GM20431 (cell line): ENCODE data around the gene SIRT3.
"Not testable (repeated sequence)": the region's sequence is repeated elsewhere in the genome, so short reads cannot be mapped to it uniquely, and the experiment has no call there.

Source experiments
- in situ Hi-C: fragments of 300-500 bp; cut with MseI, MboI; formaldehyde crosslinking; loops from one replicate; pipeline ENCODE4 v1.15.0; 2020; ENCODE audit warnings: low sequenced_read_pairs; ENCODE audit not compliant: unreplicated experiment

SIRT3 gene

DNA sequence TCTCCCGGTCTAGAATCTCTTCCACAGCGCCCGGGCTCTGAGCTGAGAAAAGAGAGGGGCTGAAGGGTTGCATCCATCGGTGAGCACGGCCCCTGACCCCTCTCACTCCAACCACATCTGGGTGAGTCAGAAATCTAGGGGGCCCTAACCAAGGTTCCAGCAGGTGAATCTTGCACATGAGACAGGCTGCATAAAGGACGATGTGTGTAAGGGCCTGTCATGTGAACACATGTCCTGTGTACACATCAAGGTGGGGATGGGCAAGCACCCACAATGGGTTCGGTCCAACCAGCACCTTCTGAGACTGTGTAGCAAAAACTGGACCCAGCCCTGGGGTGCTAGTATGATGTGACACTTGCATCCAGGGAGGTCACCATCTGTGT lies 30.1 kb downstream of the SIRT3 start:
- in situ Hi-C loops, result no loop called here

DNA sequence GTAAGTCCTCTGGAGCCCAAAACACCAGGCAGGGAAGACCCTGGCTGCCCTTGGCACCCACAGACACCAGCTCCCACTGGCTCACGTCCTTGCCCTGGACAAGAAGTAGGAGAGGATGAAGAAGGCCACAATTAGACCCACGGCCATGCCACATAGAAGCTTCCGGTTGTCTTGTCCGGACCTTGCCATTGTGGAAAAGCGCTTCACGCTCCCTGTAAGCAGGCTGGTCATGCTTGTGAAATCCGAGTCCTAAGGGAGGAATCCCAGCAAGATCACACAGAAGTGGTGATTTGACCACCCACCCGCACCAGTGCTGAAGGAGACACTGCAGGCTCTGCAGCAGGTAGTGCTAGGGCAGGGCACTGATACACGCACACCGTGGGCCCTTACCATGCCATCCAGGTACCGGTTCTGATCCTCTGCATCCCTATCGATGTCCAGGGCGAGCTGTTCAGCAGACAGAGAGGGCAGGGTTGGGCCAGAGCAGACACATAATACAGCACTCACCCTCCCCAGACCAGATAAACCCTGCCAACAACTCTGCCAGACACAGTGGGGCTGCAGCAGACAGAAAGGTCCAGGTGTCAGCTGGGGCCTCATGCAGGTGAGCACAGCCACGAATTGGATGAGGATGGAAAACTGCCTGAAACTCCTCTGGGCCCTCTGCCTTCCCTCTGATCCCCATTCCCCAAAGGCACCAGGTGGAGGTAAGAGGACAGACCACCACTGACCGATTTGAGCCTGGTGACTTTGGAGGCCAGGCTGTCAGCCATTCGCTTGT lies 30.7 kb downstream of the SIRT3 start:
- in situ Hi-C loops, result no loop called here

DNA sequence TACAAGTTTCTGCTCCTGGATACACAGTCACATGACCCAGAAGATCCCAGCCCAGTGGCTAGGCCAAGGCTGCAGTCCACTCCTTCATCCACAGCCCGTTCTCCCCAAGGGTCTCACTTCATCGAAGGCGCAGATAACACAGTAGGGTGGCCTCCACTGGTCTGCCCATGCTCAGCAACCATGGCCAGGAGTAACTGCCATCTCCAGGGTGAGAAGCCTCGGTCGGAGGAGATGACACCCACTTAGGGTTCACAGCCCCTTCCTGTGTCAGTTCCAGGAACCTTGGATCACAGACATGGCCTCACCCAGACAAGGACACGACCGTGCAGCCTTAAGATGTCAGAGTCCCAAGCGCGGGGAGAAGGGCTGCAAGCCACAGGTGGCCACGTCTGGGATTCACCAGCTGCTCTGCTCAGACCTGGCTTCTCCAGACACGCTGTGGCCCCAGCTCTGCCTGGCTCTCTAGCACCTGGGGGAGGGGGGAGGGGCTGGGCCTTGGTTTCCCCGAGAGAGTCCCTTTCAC lies 31.5 kb downstream of the SIRT3 start:
- in situ Hi-C loops, result no loop called here

DNA sequence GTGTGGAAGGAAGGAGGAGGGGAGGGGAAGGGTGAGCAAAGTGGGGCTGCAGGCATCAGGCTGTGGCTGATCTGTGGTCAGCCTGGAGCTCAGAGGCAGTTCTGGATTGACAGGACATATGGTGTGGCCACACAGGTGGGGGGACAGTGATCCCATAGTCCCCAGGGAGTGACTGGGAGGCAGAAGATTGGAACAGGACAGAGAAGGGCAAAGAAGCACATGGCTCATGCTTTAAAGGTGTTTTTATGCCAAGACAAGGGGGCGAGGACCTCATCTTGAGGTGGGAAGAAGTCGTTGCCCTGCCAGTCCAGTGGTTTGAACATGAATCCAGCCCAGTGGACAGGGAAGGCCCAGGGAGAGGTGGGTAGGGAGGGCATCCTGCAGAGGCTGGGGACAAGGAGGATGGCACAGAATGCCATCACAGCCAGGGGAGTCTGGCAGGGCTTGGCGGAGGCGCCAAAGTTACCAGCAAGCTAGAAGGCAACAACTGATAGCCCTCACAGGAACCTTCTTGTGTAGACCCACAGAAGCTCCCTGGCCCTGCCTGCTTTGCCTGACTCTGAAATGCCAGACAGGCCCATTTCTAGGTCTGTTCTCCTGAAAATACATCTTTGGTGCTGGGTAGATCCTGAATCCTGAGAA lies 32.1 kb downstream of the SIRT3 start:
- in situ Hi-C loops, result no loop called here

DNA sequence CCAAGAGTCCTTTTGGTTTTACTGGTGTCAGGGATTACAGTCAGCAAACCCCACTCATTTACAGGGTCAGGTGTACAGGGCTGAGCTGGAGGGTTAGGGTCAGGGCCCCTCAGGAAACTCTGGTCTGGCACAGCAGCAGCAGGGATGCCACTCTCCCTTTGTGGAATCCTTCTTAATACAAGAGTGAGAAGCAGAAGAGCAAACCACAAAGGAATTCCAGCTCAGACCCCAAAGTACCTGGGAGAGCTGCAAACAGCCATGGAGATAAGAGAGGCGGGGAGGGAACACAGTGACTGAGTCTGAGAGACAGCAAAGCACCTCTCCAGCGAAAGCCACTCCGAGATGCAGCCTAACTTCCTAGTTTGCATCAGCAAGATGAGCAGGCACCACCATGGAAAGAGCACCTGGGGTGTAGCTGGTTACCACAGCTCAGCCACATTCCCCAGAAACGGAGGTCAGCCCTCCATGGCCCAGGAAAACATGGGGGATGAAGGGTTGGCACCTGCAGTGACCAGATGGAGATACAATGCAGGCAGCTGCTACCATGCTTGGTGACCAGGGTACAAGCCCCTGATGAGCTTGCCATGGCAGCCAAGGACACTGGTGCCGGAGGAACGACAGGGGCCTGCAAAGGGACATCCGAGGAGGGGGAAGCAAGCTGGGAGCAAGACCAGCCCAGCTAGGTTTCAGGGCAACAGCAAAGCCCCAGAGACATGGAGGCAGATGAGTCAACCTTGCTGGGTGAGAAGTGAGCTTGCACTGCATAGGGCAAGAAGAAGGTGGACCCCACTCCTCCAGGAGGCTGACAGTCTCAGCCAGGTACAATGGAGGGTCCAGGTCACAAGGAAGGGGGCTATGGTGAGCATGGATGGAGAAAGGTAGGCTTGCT lies 32.8 kb downstream of the SIRT3 start:
- in situ Hi-C loops, result no loop called here

DNA sequence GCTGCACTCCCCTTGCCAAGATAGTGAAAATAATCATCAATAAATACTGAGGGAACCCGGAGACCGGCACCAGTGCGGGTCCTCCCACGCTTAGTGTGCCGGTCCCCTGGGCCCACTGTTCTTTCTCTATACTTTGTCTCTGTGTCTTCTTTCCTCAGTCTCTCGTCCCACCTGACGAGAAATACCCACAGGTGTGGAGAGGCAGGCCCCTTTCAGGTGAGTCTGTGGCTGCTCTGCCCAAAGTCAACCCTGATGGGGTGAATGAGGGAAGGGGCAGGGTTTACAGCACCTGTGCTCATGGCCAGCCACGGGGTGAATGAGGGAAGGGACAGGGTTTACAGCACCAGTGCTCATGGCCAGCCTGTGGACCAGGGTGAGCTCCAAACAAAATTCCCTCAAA lies 33.7 kb downstream of the SIRT3 start:
- in situ Hi-C loops, result no loop called here

DNA sequence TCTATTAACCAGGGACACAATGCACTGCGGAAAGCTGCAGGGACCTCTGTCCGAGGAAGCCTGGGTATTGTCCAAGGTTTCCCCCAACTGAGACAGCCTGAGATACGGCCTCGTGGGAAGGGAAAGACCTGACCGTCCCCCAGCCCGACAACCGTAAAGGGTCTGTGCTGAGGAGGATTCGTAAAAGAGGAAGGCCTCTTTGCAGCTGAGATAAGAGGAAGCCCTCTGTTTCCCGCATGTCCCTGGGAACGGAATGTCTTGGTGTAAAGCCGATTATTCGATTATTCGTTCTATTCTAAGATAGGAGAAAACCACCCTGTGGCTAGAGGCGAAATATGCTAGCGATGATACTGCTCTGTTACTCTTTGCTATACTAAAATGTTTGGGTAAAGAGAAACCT lies 34.2 kb downstream of the SIRT3 start:
- in situ Hi-C loops, result no loop called here

DNA sequence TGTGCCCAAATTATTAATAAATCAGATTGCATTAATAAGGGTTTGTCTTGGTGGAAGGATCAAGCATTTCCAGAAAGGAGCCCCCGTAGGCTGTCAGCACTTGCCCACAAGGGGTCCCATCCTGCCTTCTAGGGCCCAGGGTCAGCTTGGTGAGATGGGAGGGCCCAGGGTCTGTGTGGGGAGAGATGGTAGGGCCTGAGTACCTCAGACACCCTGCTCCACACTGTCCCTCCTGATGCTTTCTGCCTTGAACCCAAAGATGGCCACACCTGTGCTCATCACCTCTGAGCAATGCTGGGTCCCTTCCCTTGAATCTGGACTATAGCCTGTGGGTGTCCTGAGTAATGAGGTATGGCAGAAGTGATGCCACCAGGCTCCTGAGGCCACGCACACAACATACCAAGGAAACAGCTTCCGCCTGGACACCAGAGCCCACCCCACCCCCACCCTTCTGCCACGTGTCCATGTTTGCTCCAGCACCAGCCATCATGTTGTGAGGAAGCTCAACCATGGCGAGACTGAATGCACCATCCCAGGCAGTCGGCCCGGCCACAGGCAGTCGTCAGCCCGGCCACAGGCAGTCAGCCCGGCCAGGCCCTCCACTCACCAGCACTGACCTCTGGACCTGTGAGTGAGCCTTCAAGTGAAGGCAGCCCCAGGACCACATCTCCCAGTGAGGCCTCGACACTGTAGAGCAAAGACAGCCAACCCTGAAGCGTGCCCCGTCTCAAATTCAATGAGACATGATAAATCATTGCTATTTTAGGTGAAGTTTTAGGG lies 35.7 kb downstream of the SIRT3 start:
- in situ Hi-C loops, result no loop called here

DNA sequence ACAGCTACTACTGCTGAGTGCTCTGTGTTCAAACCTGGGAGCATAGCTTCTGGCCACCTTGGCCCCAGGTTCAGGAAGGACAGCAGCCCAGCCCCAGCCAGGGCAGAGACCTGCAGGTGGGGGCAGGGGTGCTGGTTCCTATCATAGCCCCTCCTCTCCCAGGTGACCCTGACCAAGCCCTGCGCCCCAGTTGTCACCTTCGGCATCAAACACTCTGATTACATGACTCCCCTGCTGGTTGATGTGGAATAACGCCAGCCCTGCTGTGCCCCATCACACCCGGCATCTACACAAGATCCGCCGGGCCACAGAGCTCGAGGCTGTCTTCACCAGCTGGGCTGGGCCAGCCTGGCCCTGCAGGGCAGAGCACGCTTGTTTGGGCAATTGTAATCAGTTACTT lies 36.4 kb downstream of the SIRT3 start:
- in situ Hi-C loops, result no loop called here

DNA sequence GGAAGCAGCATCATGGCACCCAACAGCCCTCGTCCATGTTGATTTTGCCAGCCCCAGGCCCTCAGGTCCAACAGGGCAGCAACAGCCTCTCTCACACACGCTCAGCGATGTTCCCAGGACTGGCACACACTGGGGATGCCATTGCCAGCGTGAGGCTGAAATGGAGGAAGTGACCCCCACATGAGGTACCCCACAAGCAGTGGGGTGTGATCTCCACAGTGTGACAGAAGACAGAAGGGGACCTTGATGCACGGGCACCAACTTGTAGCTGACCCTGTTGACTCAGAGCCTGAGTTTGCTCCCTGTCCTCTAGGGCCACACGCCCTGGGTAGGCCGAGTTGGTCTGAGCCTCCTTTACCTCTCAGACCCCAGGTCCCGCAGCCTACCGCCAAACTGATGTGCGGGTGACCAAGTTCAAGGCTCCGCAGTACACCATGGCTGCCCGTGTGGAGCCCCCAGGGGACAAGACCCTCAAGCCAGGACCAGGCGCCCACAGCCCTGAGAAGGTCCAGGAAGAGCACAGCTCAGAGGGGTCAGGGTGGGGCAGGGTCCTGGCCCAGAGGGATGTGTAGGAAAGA lies 37.0 kb downstream of the SIRT3 start:
- in situ Hi-C loops, result no loop called here

DNA sequence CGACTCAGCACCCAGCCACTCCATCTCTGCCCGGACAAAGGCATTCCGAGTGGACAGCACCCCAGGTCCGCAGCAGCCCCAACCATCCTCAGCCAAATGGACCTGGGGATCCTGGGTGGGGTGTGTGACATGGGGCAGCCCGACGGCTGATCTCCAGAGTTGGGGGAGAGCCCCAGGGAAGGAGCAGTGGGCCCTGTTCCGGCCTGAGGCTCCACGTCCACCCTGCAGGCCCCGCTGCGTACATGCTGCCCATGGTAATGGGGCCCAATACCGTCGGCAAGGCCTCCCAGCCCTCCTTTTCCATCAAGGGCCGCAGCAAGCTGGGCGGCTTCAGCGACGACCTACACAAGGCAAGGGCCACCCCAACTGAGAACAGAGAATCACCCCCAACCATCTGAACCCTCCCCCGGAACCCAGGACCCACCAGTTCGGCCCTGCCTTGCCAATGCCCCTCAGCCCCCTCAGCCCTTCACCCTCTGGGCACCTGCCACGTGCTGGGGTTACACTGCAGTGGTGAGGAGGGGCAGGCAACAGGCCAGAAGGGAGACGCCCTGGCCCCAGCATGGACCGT lies 37.8 kb downstream of the SIRT3 start:
- in situ Hi-C loops, result no loop called here

DNA sequence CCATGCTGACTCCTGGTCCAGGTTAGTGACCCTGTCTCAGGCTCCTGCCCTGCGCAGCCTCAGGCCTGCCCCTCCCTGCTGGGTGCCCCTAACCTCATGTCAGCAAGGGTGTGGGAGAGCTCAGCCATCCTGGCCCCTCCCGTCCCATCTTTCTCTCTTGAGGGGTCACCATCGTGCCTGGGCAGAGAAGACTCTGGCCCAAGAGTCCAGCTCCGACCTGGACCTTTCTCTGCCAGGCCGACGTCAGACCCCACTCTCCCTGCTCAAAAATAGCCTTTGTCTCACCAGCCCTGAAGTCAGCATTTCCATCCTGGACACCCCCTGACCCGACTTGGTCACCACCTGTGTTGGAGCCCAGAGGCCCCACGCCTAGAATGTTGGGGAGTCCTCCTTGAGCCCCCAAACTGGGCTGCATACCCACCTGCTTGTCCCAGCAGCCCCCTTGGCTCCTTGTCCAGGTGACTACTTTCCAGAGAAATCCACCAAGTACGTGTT lies 38.4 kb downstream of the SIRT3 start:
- in situ Hi-C loops, result no loop called here

DNA sequence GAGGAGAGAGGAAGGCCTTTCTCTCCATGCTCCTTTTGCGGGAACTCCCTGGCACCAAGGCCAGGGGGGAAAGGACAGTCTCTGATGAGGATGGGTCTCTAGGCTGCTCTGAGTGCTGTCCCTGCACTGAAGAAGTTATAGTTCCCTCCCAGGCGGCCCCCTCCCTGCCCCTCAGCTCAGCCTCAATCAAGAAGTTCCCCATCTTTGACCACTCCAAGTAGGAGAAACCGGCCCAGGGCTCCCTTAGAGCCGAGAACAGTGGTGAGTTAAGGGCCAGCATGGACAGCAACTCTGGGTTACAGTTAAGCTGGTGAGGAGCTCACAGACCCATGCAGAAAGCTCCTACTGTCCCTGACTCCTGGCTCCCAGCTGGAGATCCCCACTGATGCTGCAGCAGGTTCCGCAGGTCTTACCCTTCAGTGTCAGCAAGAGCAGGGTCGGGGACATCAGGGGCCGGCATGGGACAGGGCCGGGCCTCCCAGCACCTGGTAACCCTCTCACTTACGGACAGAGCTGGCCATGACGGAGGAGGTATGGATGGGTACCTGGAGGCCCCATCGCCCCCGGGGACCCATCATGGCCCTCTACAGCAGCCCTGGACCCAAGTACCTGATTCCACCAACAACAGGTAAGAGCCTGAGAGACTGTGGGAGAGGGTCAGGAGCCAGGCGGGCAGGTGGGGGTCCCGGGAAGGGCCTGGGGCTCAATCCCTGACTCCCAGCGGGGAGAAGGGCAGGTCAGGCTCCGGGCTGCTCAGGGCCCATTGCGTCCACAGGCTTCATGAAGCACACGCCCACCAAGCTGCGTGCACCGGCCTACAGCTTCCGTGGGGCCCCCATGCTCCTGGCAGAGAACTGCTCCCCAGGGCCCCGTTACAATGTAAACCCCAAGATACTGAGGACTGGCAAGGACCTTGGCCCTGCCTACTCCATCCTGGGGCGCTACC lies 39.1 kb downstream of the SIRT3 start:
- in situ Hi-C loops, result no loop called here

DNA sequence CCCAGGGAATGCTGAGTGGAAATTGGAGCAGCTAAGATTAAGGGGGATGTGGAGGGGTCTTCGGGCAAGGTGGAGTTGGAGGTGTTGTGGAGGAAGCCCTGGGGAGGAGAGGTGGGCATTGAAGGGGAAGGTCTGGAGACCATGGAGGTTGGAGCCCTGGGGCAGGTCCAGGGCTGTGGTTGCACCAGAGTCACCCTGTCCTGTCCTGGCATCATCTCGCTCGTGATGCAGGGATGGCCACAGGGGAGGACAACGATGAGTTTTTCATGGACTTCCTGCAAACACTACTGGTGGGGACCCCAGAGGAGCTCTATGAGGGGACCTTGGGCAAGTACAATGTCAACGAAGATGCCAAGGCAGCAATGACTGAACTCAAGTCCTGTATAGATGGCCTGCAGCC lies 42.7 kb downstream of the SIRT3 start:
- in situ Hi-C loops, result not testable (repeated sequence)

DNA sequence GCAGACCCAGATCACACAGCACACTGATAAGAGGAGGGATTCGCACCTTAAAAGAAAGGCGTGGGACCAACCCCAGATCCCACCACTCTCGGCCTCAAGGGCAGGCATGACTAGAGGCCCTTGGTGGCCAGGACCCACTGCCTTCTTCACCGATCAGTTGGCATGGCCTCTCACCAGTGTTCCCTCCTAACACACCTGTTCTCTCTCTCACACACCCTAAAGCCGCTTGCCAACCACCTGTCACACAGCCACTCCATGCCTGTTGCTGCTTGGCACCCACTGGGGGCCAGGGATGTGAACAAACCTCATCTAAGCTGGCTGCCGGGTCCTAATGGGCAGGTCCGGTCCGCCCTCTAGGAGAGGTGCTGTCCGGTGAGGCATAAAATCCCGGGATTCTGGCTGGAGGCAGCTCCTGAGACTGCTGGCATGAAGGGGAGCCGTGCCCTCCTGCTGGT lies 43.4 kb downstream of the SIRT3 start, which contains the start of gene SCGB1C1:
TSS of gene SCGB1C1 (plus strand) at position 405 of the 455 bp plus-strand sequence. CDS start at position 427, 22 bp downstream.
- in situ Hi-C loops, result not testable (repeated sequence)

DNA sequence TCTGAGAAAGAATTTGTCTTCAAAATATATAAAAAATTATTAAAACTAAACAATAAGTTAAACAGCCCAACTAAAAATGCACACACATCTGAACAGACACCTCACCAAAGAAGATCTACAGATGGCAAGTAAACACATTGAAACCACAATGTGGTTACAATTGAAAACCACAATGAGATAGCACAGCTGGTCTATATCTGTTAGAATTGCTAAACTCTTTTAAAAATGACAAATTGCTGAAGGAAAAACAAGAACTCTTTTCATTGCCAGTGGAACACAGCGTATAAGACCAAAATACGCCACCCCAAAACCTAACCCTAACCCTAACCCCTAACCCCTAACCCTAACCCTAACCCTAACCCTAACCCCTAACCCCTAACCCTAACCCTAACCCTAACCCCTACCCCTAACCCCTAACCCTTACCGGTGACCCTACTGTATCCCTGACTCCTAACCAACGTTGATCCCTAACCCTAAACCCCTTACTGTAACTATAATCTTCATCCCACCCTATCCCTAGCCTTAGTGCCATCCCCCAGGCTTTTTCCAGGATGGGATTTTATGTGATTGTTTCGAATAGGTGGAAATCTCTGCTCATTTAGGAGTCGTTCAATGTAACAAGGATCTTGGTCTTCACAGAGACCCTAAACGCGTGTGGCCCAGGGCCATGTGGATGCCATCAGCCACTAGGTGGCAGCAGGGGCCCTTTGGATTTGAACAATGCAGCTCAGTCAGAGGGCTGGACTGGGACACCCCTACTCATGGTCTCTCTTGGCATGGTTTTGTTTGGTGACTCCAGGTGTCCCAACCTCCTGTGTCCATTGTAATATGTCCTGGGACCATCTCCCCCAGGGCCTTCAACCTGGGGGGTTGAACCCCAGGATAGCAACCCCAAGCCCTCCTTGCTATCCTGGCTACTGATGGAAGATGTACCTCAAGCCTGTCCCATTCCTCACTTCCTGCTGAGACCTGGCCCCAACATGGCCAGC lies 44.4 kb downstream of the SIRT3 start:
- in situ Hi-C loops, result not testable (repeated sequence)

DNA sequence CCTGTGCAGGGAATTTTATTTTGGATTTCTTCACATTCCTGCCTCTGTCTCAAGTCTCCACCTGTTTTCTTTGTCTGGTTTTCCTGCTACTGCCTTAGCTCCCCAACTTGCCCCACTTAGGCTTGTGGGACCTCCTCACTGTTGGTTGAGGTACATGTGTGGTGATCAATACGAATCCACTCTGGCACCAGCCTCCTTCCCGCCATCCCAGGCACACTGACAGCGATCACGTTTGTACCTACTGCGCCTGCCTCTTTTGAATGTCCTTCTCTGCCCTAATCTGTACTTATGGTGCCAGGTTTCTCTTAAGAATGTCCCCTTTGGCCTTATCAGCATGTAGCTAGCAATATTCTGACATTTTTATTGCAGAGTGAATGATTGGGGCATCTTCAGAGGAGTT lies 45.6 kb downstream of the SIRT3 start:
- in situ Hi-C loops, result not testable (repeated sequence)
